HG03135 (cell line): Measurements from ENCODE around the gene HSPA14.
"Not testable (repeated sequence)": the region's sequence is repeated elsewhere in the genome, so short reads cannot be mapped to it uniquely, and the experiment has no call there.

Source experiments
- ATAC-seq: cut with Tn5 transposase; IDR thresholded peaks from one replicate; pipeline ENCODE4 v1.9.1; 2021; ENCODE audit warnings: mild to moderate bottlenecking, moderate library complexity; ENCODE audit not compliant: unreplicated experiment

Gene HSPA14

GRCh38 chr10:14836208-14836607 lies 1.9 kb upstream of the HSPA14 start:
- ATAC-seq = no peak

GRCh38 chr10:14837003-14837756 lies 926 bp upstream of the HSPA14 start:
- ATAC-seq = no peak

- peak; percentile 5 for ATAC-seq
Measured at GRCh38 chr10:14838582-14839304, 637 bp downstream of the HSPA14 start.

GRCh38 chr10:14839305-14839695 lies 1.2 kb downstream of the HSPA14 start:
- no peak for ATAC-seq

GRCh38 chr10:14840178-14840577 lies 2.1 kb downstream of the HSPA14 start:
- no peak for ATAC-seq

GRCh38 chr10:14843327-14843988 lies 5.4 kb downstream of the HSPA14 start:
- ATAC-seq = no peak

GRCh38 chr10:14844948-14845347 lies 6.8 kb downstream of the HSPA14 start:
- no peak for ATAC-seq

GRCh38 chr10:14852236-14852635 lies 14.1 kb downstream of the HSPA14 start:
- ATAC-seq = no peak

- ATAC-seq = no peak
Measured at GRCh38 chr10:14855453-14855852, 17.3 kb downstream of the HSPA14 start.

- no peak for ATAC-seq
Measured at GRCh38 chr10:14858338-14858960, 20.3 kb downstream of the HSPA14 start.

GRCh38 chr10:14859043-14859442 lies 20.9 kb downstream of the HSPA14 start:
- ATAC-seq = no peak

GRCh38 chr10:14859775-14860174 lies 21.7 kb downstream of the HSPA14 start:
- ATAC-seq = no peak

GRCh38 chr10:14860791-14861190 lies 22.7 kb downstream of the HSPA14 start:
- no peak for ATAC-seq

GRCh38 chr10:14864466-14864865 lies 26.4 kb downstream of the HSPA14 start:
- ATAC-seq = not testable (repeated sequence)

GRCh38 chr10:14864871-14865270 lies 26.8 kb downstream of the HSPA14 start:
- ATAC-seq = not testable (repeated sequence)

GRCh38 chr10:14873090-14873760 lies 35.1 kb downstream of the HSPA14 start:
- ATAC-seq = no peak

- no peak for ATAC-seq
Measured at GRCh38 chr10:14875941-14876340, 37.8 kb downstream of the HSPA14 start.

- no peak for ATAC-seq
Measured at GRCh38 chr10:14876764-14877163, 38.7 kb downstream of the HSPA14 start.

- peak; percentile 91 for ATAC-seq
Measured at GRCh38 chr10:14878266-14879123, 40.4 kb downstream of the HSPA14 start, which contains the start of gene SUV39H2. Gene SUV39H2 (plus strand): TSS chr10:14878866. CDS start chr10:14878889, 23 bp downstream.
